ENCODE measurements around the gene TCF4.

GRCh38 chr18:55504808-55505207 is 83.2 kb downstream of the TCF4 start:
- no peak for TF ChIP-seq EZH2 (IDR thresholded peaks at IDR 0.05)
- no peak for TF ChIP-seq POLR2AphosphoS5 (IDR thresholded peaks at IDR 0.05; ENCODE audit: borderline replicate concordance, low read depth, low read length)
